GM21529 (cell line): ENCODE measurements around the gene GBE1.

Source experiments
- ATAC-seq: cut with Tn5 transposase; IDR thresholded peaks from one replicate; pipeline ENCODE4 v1.9.1; 2021; ENCODE audit not compliant: unreplicated experiment

The GBE1 gene

GRCh38 chr3:81476692-81477091 lies 284.8 kb downstream of the GBE1 start:
- ATAC-seq = no peak

- no peak for ATAC-seq
Measured at GRCh38 chr3:81472600-81473362, 288.7 kb downstream of the GBE1 start.

GRCh38 chr3:81470524-81471278 lies 290.7 kb downstream of the GBE1 start:
- ATAC-seq = no peak

GRCh38 chr3:81468391-81468790 lies 293.1 kb downstream of the GBE1 start:
- no peak for ATAC-seq

GRCh38 chr3:81466201-81466560 lies 295.3 kb downstream of the GBE1 start:
- ATAC-seq = no peak

GRCh38 chr3:81465510-81466200 lies 295.8 kb downstream of the GBE1 start:
- ATAC-seq = no peak

GRCh38 chr3:81463781-81464180 lies 297.7 kb downstream of the GBE1 start:
- no peak for ATAC-seq

GRCh38 chr3:81462921-81463320 lies 298.5 kb downstream of the GBE1 start:
- no peak for ATAC-seq

- ATAC-seq = no peak
Measured at GRCh38 chr3:81459733-81460132, 301.7 kb downstream of the GBE1 start.

- ATAC-seq = no peak
Measured at GRCh38 chr3:81452418-81452817, 309.0 kb downstream of the GBE1 start.

- no peak for ATAC-seq
Measured at GRCh38 chr3:81451611-81452010, 309.8 kb downstream of the GBE1 start.

GRCh38 chr3:81451140-81451539 lies 310.3 kb downstream of the GBE1 start:
- no peak for ATAC-seq

GRCh38 chr3:81446806-81447205 lies 314.6 kb downstream of the GBE1 start:
- ATAC-seq = no peak

- ATAC-seq = no peak
Measured at GRCh38 chr3:81445712-81446111, 315.7 kb downstream of the GBE1 start.

GRCh38 chr3:81444817-81445460 lies 316.5 kb downstream of the GBE1 start:
- ATAC-seq = no peak

GRCh38 chr3:81443958-81444357 lies 317.5 kb downstream of the GBE1 start:
- ATAC-seq = no peak

- no peak for ATAC-seq
Measured at GRCh38 chr3:81443457-81443782, 318.0 kb downstream of the GBE1 start.

GRCh38 chr3:81442758-81443456 lies 318.5 kb downstream of the GBE1 start:
- ATAC-seq = no peak

- no peak for ATAC-seq
Measured at GRCh38 chr3:81440661-81441060, 320.8 kb downstream of the GBE1 start.
